HG03342 (cell line): Measurements from ENCODE around the gene ST6GALNAC6.

Experiments used
- ATAC-seq: cut with Tn5 transposase; IDR thresholded peaks from one replicate; pipeline ENCODE4 v1.9.1; 2021; ENCODE audit warnings: mild to moderate bottlenecking, moderate library complexity; ENCODE audit not compliant: unreplicated experiment

ST6GALNAC6 gene

GRCh38 chr9:127899128-127899943, at the start of gene ST6GALNAC6:
TSS of gene ST6GALNAC6 (minus strand) at chr9:127899603. CDS start at chr9:127897981, 1,622 bp downstream.
- peak; percentile 47 for ATAC-seq

GRCh38 chr9:127947841-127948710, 48.7 kb upstream of the ST6GALNAC6 start:
- no peak for ATAC-seq

- no peak for ATAC-seq
Observed at GRCh38 chr9:127946728-127947127, 47.3 kb upstream of the ST6GALNAC6 start.

GRCh38 chr9:127945942-127946341, 46.5 kb upstream of the ST6GALNAC6 start:
- ATAC-seq: no peak

GRCh38 chr9:127945338-127945737, 45.9 kb upstream of the ST6GALNAC6 start:
- ATAC-seq: no peak

GRCh38 chr9:127944586-127945218, 45.3 kb upstream of the ST6GALNAC6 start:
- no peak for ATAC-seq

- ATAC-seq: peak; percentile 68
Observed at GRCh38 chr9:127943731-127944144, 44.3 kb upstream of the ST6GALNAC6 start.

- peak; percentile 22 for ATAC-seq
Observed at GRCh38 chr9:127943011-127943662, 43.7 kb upstream of the ST6GALNAC6 start.

GRCh38 chr9:127942216-127943010, 43.0 kb upstream of the ST6GALNAC6 start:
- no peak for ATAC-seq

- no peak for ATAC-seq
Observed at GRCh38 chr9:127941961-127942215, 42.5 kb upstream of the ST6GALNAC6 start.

- ATAC-seq: no peak
Observed at GRCh38 chr9:127941062-127941960, 41.9 kb upstream of the ST6GALNAC6 start.

- ATAC-seq: no peak
Observed at GRCh38 chr9:127940593-127940992, 41.2 kb upstream of the ST6GALNAC6 start.

- ATAC-seq: no peak
Observed at GRCh38 chr9:127938298-127938690, 38.9 kb upstream of the ST6GALNAC6 start.

GRCh38 chr9:127937388-127938297, 38.2 kb upstream of the ST6GALNAC6 start, which contains the start of gene DPM2:
TSS of gene DPM2 (minus strand) at chr9:127937854. CDS start at chr9:127937820, 34 bp downstream.
- peak; percentile 86 for ATAC-seq

GRCh38 chr9:127937056-127937387, 37.6 kb upstream of the ST6GALNAC6 start:
- peak; percentile 2 for ATAC-seq

GRCh38 chr9:127936347-127936852, 37.0 kb upstream of the ST6GALNAC6 start:
- no peak for ATAC-seq

- ATAC-seq: no peak
Observed at GRCh38 chr9:127935765-127936221, 36.4 kb upstream of the ST6GALNAC6 start.

GRCh38 chr9:127934986-127935385, 35.6 kb upstream of the ST6GALNAC6 start:
- no peak for ATAC-seq
